Measurements from ENCODE around the gene ETNPPL. TPM values are rescaled to one million over a fixed set of nuclear protein-coding genes. Genes with fewer than 3 reads are reported as not detected.

Gene ETNPPL
- total RNA-seq = 0.40 TPM

DNA sequence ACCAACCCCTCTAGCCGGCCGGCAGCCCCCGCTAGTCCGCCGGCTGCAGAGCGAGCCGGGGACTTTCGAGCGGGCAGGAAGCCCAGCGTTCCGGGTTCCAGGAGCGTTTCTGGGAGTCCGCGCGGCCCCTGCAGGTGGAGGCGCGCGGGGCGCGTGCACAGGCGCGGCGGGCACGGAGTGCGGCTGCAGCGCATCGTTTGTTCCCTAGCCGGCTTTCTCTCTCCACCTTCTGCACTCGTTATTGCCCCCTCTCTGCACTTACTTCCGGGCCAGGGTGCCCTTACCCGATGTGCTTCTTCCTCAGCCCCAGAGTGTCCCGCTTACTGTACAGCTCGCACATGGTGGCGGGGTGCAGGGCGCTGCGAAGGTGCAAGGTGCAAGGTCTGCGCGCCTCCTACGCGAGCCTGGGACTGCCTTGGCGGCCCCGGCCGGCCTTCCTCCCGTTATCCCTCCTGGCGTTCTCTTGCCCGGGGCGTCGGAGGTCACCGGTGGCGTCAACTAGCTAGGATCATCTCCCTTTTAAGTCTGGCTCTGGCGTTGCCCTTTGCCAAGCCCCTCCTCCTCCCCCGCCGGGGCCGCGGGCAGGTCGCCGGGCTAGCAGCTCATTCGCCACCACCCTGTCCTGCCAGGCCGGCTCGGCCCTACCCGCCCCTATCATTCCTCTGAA is at the start of gene ETNPPL:
ETNPPL (minus strand) TSS at position 495 of the 667 bp plus-strand sequence; CDS start at position 340, 155 bp downstream.
- DNase-seq (ENCODE audit: low spot score) = no peak

- DNase-seq (ENCODE audit: low spot score) = no peak
Measured at GRCh38 chr4:108811486-108811885, 48.6 kb upstream of the ETNPPL start.

DNA sequence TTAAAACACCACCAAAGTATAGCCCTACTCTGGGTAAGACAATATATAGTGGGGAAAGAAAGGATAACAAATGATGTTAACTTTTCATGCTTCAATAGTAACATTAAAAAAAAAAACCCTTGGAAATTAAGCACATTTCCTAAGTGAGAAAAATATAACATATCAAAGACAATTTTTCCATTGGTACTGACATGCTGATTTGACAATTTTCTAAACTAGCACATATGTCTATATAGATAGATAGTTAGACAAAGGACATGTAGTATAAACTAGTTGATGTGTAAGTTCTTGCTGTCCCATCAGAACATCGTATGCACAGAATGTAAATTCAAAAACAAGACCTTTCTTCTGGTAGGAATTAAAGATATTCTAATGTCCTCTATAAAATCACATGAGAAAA is 47.2 kb upstream of the ETNPPL start:
- DNase-seq (ENCODE audit: low spot score) = no peak

- DNase-seq (ENCODE audit: low spot score) = no peak
Measured at GRCh38 chr4:108804648-108805273, 41.9 kb upstream of the ETNPPL start.

GRCh38 chr4:108799306-108799705 is 36.5 kb upstream of the ETNPPL start:
- DNase-seq (ENCODE audit: low spot score) = no peak

DNA sequence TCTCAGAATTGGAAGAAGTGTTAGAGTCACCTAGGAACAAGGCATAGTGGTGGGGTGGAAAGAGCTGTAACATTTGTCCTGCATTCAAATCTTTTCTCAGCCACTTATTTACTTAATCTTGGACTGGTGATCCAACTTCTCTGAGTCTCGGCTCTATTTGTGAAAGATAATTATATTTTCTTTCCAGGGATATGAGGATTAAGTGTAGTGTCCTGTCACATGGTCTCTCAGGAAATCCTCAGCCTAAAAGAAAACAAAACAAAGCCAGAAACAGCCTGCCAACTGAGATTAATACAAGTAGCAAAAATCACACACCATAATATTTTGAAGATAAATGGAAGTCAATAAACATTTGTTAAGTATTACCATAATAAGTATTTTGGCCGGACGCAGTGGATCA is 33.3 kb upstream of the ETNPPL start:
- DNase-seq (ENCODE audit: low spot score) = no peak

DNA sequence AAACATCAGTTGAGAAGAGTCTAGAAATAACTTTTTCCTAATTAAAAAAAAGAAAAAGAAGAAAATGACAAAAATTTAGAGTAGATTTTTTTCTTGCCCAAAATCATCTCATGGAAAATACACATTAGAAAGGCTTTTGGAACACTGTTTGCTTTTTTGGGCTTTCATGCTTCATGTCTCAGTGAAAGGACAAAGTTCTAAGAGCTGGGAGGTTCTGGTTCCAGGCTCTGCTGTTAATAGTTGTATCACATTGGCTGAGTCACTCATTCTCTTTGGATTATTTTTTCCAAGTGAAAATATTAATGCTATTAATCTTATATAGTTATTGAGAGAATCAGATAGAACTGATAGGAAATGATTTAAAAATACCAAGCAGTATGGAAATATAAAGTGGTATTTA is 32.9 kb upstream of the ETNPPL start:
- DNase-seq (ENCODE audit: low spot score) = no peak

DNA sequence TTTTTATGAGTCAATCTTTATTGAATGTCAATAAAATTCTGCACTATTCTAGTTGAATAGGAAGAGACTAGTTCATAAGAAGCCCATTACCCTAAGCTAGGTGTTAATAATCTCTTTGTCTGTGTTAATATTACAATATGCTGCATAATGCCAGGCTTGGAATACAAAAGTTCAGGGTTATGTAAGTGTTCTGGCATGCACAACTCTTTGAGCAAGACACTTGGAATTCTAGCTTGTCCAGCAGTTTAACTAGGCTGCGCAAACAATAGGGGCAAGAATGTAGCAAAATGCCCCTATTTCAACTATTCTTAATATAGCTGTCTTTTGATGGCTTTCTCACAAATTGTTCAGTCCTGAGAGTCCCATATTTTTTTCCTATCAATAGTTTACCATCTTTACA is 31.3 kb upstream of the ETNPPL start:
- no peak for DNase-seq (ENCODE audit: low spot score)

DNA sequence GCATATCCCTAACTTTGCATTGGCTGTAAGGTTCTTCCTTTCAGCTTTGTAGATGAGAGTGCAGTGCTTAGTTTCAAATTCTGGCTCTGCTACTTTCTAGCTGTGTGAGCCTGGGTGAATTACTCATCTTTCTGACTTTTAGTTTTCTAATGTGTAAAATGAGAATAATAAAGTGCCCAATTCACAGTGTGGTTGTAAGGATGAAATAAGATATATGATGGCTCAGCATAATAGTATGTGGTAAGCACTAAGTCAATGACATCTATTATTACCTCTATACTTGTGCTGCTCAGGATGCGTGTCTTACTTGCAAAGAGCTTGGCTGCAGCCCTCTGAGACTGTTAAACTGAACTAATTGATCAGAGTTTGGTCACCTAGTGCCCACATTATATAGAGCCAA is 30.6 kb upstream of the ETNPPL start:
- no peak for DNase-seq (ENCODE audit: low spot score)

DNA sequence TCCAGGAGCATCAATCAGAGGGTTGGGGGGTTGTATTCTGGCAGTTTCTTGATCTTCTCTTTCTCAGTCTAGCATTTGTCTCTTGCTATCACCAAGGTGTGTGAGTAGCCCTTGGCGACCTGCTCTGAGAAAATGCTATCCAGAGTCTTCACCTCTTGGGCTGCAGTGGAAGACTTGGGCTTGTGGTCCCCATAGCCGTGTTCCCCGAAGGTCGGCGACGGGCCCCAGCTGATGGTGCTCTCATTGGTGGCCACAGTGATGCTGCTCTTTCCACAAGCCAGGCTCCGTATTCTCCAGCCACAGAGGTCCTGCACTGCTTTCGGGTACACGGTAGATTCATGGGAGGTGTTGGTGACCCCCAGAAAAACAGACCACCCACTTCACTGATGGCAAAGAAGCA is 25.9 kb upstream of the ETNPPL start:
- DNase-seq (ENCODE audit: low spot score) = no peak

- DNase-seq (ENCODE audit: low spot score) = no peak
Measured at GRCh38 chr4:108787724-108788123, 24.9 kb upstream of the ETNPPL start.

- no peak for DNase-seq (ENCODE audit: low spot score)
Measured at GRCh38 chr4:108787106-108787505, 24.3 kb upstream of the ETNPPL start.

DNA sequence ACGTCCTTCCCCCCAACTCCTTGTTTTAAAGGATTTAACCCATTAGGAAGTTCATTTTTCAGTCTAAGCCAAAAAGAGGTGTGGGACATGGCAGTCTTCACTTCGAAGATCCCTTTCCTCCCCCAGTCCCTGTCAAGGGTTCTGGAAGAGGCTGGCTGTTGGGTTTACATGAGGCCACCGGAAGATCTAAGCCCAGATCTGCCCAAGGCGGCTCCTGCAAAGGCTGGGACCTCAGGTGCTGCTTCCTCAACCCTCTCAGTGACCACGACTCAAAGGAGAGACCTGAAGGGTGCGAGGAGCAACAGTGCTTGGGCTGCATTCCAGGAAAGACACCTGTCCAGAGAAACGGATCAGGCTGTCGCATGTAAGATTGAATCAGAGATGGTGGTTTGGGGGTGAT is 23.5 kb upstream of the ETNPPL start:
- no peak for DNase-seq (ENCODE audit: low spot score)

DNA sequence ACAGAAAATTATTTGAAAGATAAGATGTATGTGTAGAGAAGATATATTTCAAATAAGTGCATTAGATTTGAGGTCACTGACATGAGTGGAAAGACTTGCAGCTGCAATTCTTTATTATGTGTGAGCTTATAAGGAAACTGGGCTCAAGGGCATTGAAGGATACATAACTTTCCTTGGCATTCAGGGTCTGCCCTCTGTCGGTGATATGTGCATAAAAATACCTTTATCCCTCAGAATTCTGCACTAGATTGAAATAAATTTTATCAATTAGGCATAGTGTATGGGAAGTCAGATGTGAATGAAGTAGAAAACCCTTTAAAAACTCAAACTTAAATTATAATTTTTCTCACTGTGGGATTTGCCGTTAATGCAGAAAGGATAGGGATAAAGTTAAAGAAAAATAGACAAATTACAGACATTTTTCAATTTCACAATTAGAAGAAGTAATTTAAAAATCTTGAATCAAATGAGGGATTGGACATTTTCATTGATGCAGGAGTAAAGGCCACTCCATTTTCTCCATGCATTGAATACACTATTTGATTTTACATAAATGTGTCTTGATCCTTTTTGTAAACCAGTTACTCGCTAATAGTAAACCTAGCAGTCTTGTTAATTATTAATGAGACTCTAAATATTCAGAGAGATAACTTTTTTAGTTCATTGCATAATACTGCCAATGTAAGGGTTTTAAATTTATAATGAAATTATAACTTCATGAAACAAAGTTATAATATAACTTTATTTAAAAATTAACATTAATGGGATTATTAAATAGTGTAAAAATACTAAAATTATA is 21.0 kb upstream of the ETNPPL start:
- no peak for DNase-seq (ENCODE audit: low spot score)

DNA sequence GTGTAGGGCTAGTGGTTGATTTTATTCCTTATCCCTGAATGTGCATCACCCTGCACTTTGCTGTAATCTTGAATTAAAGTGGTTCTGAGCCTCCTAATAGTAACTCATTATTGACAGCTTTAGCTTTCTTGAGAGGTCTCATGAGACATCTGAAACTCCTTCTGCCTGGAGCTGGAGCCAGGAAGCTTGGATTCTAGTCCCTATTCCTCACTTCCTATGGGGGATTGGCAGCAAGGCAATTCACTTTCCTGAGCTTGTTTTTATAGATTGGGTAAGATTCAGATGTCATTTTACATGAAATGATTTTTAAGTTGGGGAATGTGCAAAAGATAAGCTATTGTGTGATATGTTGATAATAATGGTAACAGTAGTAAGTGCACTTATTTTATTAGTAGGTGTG is 17.1 kb upstream of the ETNPPL start:
- no peak for DNase-seq (ENCODE audit: low spot score)

GRCh38 chr4:108777388-108777787 is 14.5 kb upstream of the ETNPPL start:
- DNase-seq (ENCODE audit: low spot score) = no peak

DNA sequence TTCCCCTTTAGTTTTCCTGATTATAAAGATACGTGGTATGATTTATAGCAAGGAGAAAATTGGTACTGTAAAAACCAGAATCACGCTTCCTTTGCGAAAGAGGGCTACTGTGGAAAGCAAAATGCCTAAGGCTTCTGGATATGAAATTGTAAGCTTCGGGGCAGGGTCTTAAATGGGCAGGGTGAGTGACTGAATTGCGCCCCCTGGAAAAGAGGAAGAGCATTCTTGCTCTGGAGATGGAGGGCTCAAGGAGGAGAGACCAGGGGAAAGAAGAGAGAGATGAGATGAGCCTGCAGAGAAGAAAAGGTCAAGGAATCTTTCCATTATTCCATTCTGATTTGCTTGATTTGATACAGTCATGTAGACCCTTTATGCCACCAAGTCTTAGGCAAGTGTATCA is 13.1 kb upstream of the ETNPPL start:
- DNase-seq (ENCODE audit: low spot score) = no peak

- peak; percentile 58 for DNase-seq (ENCODE audit: low spot score)
Measured at GRCh38 chr4:108774809-108775530, 12.1 kb upstream of the ETNPPL start.

DNA sequence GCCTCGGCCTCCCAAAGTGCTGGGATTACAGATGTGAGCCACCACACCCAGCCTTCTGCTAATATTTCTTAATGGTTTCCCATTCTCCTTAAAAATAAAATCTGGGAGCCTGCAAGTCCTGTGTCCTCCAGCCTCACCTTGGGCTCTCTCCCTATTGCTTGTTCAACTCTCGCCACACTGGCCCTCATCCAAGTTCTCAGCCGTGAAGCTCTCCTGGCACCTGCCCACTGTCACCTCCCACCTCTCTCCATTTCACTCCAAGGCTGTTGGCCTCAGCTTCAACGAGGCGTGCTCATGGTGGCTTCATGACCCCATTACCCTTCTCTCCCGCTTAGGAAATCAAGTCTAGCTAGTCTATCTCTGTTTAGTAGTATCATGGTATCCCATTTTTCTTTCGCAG is 9.5 kb upstream of the ETNPPL start:
- no peak for DNase-seq (ENCODE audit: low spot score)

- no peak for DNase-seq (ENCODE audit: low spot score)
Measured at GRCh38 chr4:108766058-108766457, 3.2 kb upstream of the ETNPPL start.

- no peak for DNase-seq (ENCODE audit: low spot score)
Measured at GRCh38 chr4:108763986-108764385, 1.1 kb upstream of the ETNPPL start.

- DNase-seq (ENCODE audit: low spot score) = no peak
Measured at GRCh38 chr4:108763226-108763593, 357 bp upstream of the ETNPPL start.
